GM10847 (cell line): Measurements from ENCODE around the gene SLC4A2.

Experiments
- POLR2A ChIP-seq: IDR thresholded peaks from 2 replicates; pipeline ENCODE4 v1.6.1; 2011; ENCODE audit not compliant: insufficient read length; ENCODE audit errors: extremely low read depth

The SLC4A2 gene

DNA sequence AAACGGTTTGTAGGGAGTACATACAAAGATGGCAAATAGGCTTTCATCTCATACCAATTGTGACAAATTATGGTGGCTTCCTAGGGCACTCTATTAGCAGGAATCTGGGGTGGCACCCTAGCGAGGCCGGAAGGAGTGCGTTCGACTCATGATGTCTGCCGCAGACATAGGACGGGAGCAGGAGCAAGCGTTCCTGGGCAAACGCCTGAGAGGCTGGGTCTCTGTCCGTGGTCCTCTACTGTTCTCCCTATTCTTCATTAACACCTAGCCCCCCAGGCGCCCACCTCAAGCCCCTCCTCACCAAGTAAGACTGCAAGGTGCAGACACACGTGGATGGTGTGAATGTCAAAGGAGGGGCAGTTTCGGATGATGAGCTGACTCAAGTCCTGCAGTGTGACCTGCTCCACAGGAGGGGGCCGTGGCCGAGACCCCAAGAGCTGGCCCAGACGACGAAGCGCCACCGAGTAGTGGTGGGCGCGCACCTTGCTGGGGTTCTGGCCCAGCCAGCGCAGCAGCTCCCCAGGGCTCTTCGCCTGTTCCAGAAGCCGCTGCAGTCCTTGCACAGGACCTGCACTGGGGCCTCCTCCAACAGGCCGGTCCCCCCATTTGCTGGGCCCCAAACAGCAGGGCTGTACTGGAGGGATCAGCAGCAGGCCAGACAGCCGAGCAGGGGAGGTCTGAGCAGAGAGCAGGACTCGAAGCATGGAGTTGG, 20.0 kb downstream of the SLC4A2 start:
- TF ChIP-seq POLR2A = no peak

DNA sequence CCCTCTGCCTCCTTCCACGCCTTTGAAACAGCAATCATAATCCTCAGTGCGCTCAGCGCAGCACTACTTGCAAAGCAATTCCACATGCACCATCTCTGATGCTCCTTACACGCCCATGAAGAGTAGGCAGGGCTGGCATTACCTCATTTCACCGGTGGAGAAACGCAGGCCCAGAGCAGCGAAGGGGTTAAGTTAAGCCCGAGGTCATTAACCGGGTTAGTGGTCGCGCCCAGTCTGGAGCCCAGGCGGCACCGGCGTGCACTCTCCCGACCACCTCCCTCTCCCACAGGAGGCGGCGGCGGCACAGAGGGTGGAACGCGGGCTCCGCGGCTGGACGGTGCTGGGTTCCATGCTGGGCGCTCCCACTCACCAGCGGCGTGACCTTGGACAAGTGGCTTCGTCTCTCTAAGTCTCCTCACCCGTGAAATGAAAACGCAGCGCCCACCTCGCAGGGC, 20.7 kb downstream of the SLC4A2 start:
- TF ChIP-seq POLR2A = no peak

DNA sequence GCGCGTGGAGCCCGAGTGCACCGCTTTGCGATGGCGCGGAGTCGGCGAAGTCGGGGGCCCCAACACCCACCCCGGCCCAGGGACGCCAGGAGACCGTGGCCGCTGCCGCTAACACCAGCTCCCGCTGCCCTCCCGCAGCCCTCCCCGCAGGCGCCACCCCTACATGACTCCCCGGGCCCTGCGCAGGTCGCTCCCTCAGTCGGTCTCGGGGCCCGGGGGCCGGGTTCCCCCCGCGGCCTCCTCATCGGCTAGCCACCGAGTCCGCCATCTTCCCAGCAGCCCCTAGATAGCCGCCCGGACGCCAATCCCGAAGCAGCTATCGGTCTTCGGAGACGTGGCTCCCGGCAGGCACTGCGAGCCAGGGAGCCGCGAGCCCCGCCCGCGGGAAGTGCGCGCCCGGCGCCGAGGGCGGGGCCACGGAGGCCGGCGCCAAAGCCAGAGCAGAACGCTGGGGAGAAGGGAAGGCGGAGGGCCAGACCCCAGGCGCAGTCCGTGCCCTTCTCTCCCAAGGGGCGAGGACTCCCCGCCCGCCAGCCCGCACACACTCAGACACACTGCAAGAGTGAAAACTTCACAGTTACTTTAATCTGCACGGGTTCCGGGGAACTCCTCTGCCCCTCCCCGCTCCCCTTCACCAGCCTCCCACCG, 21.3 kb downstream of the SLC4A2 start, which contains the start of gene FASTK:
FASTK (minus strand) TSS at position 288 of the 648 bp plus-strand sequence; CDS start at position 245, 43 bp downstream.
- peak; percentile 65 for TF ChIP-seq POLR2A

DNA sequence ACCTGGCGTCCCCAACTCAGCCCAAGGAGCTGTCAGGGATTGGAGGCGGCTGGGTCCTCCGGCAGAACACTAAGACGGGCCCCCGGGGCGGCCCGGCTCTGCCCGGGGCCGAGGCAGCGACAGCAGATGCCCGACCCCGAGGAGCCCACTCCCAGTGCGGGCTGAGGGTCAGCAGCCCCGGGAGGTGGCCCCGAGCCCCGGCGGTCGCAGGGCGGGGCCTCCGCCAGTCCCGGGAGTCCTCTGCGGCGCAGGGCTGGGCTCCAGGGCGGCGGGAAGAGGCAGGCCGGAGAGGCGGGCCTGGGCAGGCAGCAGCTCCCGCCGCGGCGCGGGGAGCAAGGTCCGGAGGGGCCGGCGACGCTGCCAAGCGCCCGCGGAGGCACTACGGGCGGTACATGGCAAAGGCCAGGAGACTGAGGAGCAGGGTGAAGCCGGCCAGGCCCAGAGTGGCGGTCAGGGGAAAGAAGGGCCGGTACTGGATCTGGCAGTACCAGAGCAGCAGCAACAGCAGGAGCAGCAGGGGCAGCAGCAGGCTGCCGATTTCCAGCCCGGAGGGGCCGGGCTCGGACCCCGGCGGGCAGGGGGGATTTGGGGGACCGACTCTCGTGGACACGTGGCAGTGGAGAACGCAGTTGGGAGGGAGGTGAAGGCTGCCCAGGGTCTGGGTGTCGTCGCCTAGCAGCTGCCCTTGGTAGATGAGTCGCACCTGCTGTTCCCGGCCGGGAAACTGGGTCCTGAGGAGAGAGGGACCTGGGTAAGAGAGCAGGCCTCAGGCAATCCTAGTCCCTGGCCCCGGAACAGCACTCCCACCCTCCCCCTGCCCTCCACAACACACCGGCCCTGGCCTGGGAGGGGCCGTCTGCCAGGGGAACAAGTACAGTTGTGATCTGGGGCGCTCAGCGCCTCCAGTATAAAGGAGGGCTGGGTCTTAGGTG, 22.0 kb downstream of the SLC4A2 start:
- no peak for TF ChIP-seq POLR2A

DNA sequence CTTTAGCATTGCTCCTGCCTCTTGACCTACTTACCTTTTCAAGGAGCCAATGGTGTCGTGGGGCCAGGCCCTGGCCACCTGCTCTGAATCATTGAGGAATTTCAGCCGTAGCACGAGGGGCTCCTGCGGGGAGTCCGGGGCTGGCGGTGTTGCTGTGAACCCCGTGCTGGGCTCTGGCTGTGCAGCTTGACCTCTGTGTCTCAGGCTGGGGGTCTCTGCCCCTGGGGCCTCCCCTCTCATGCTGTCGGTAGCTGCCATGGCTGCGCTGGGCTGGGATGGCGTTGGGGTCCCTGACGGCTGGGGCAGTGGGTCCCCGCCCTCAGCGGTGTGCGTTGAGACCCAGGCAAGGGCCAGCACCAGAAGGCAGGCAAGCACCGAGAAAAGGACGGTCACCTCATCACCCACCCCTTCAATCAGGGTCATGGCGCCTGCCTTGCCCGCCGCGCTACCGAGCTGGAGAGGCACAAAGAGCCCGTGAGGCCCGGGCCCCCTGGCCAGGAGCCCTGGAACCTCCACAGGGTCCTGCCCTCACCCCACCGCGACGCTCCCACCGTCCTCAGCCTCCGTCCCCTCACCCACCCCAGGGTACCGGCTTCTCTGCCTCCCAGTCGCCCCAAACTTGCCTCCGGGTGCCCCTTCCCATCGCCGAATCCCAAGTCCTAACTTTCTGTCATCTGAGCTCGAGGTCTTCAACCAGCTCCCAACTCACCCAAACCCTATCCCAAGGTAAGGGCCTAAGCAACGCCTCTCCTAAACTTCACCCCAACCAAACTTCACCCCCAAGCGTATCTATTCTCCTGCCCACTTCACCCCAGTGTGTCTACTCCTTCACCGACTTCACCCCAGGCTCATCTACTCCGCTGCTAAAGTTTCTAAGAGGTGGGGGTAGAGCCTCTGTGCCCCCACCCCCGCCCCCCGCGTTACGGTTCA, 23.0 kb downstream of the SLC4A2 start:
- TF ChIP-seq POLR2A = no peak

DNA sequence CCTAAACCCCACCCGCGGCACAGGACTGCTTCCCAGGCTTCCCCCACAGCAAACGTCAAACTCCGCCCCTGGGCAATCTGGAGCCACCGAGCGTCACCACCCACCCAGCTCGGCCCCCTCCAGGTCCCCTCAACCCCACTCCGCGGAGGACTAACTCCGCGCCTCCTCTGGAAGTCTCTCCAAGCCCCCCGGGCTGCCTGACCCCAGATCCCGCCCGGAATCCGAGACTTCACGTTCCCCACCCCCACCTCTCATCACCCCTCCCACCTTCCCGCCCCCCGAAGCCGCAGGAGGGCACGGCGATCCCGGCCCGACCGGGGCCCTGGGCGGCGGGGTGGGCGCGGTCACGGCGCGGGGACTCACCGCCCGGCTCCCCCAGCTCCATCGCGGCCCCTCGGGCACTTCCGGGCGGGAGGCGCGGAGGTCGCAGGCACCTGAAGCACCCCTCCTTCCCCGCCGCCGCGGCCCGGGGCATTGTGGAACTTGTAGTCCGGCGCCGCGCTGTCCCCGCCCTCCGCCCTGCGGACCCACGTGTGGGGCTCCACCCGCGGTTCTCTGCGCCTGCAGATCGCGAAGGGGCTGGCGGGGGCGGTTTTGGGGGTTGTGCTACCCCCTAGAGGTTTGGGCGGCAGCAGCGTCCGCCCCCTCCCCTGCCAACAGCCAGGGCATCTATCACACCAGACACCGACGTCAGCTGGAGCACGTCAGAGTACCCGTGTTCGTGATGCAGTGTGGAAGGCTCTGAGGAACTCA, 23.9 kb downstream of the SLC4A2 start, which contains the start of gene TMUB1:
TMUB1 (minus strand) TSS at position 423 of the 753 bp plus-strand sequence. CDS start 930 bp downstream, outside the sequence.
- TF ChIP-seq POLR2A = peak; percentile 46

DNA sequence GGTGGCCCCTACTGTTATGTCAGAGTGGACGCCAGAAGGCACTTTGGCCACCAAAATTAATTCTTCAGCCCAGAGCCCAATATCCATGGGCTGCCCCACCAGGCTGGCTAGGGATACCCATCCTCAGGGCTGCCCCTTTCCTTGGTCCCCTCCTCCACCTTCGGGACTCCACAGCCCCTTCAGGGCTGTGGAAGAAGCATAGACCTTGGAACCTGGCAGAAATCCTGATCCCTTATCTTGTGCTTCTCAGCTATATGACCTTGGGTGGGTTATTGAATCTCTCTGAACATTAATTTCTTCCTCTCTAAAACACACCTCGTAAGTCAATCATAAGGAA, 24.4 kb downstream of the SLC4A2 start:
- TF ChIP-seq POLR2A = no peak

DNA sequence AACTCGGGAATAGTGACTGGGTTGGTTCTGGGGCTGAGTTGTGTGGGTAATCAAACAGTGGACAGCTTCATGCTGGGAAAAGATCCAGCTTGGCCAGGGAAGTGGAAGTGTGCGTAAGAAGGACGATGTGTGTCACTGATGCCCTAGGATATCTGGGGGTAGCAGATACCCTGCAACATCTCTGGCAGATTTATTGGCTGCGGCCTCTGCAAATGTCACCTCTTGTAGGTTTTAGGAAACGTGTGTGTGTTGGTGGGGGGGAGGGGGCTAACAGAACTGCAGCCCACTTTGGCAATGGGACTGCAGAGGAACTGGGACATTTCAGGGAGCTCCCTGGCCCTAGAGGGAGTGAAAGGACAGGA, 25.9 kb downstream of the SLC4A2 start:
- TF ChIP-seq POLR2A = no peak

DNA sequence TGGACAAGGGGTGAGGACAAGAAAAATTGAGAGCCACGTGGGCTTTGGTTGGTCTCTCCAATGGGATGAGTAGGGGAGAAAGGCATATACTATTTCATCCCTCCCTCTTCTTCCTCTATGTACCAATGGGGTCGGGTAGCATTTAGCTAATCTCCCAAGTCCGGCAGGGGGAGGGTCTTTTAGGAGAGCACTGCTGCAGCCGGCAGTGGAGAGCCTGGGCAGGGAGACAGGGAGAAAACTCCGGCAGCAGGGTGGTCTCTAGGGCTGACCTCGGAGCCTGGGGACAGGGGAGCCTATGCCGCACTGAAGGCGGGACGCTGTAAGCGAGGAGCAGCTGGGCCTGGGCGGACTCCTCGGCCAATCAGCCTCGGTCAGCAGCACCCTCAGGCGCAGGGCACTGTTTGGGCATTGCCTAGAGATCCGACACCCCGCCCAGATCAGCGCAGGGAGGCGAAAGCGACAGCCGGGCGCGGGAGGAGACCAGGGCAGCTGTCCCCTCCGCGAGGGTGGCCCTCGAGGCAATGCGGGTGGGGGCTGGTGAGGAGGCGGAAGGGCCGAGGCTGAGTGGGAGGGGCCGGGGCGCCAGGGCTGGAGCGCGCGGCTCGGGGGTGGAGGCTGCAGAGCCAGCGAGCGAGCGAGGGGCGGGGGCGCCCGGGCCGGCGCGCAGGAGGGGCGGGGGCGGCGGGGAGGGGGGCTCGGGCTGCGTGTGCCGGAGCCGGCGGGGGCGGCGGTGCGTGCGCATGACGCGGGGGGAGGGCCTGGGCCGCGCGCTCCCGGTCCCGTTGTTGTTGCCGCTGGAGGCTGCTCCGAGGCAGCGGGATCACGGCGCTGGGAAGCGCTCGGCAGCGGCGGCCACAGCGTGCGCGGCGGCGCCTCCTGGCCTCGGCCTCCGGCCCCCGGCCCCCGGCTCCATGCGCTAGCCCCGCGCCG, 26.6 kb downstream of the SLC4A2 start, which contains the start of gene AGAP3:
AGAP3 (plus strand) TSS at position 785 of the 930 bp plus-strand sequence. CDS start 267 bp downstream, outside the sequence.
- peak; percentile 71 for TF ChIP-seq POLR2A

DNA sequence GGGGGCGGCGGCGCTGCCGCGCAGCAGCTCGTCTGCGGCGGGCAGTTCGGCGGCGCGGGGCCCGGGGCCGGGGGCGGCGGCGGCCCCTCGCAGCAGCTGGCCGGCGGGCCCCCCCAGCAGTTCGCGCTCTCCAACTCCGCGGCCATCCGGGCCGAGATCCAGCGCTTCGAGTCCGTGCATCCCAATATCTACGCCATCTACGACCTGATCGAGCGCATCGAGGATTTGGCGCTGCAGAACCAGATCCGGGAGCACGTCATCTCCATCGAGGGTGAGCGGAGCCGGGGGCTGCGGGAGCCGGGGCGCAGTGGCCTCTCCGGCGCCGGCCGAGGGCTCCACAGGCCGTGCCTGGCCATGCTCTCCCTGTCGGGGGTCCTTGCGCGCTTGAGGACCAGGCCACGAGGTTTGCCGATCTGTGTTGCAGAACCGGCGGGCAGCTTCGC, 27.4 kb downstream of the SLC4A2 start:
- TF ChIP-seq POLR2A = peak; percentile 6

DNA sequence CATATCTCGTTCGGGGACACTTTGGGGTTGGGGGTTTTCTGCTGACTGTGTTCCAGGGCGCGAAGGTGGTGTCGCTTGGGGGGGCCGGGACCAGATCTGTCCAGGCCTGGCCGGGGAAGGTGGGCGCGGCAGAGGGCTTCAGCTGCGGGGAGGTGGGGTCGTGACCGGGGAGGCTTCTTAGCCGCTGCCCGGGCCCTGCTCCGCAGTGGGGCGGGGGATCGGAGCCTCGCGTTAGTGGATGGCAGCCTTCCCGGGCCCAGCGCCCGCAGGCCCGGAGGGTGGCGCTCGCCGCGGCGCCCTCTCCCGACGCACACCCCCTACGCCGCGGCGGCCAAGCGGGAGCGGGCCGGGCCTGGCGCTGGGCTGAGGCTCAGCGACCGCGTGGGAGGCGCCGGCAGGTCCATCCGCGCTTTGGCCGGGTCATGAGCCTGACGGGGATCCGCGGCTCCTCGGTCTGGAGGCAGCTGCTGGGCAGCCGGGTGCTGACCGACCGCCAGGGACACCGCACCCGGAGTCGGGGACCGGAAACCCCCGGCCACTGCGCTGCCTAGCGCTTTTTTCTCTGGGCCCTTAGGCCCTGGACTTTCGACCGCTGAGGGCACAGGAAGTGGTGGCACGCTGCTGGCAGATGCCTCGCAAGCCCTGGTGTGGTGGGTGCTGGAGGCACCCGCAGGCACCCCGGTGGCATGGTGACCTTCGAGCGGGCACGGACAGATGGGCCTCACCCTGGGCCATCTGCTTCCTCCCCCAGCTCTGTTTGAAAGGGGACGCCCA, 28.0 kb downstream of the SLC4A2 start:
- no peak for TF ChIP-seq POLR2A

DNA sequence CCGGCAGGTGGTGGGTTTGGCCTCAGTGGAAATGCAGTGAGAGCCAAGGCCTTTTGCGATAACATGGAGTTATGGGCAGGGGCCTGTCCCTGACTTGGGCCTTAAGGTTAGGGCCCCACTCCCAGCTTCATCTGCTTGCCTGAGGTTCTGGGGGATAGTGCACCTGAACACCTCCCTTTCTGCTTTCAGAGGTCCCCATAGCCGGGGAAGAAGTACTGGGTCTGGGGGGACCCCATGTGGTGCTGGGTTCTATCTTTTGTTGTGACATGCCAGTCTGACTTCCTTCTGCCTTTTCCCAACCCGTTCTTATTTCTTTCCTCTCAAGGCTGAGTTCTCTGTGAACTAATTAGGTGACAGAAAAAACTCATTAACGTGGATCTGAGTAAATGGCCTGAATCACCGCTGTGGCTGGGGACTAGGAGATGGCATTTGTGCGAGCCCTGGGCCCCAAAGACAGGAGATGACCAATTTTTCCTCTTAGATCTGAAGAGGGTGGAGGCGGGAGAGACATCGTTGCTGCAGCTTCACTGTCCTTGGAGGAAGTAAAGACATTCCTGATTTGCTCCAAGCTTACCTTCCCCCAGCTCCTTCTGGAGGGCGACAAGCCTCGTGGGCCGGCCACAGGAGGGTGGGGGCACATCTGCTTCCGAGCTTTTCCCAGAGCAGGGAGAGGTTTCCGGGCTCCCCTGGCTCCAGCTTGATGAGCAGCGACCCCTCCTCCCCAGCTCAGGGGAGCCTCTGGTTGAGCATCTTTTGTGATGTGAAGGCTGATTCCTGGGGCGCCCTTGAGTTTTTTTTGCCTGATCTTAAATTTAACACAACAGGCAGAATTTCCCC, 28.8 kb downstream of the SLC4A2 start:
- no peak for TF ChIP-seq POLR2A
